Measurements from ENCODE around the gene SSH2. TPM values are rescaled to one million over a fixed set of nuclear protein-coding genes. Genes with fewer than 3 reads are reported as not detected.

SSH2 gene
- polyA plus RNA-seq, 1 experiment: 24.1 TPM

GRCh38 chr17:29591146-29591736, 338.8 kb downstream of the SSH2 start:
- ChIA-PET CTCF (interaction anchor here (0.6 to 2.4 kb wide), 22 partner anchors 9 to 524 kb away, joined by 3 to 23 read pairs (median 4); partner anchors contain the start of gene TP53I13), POLR2A (interaction anchor here (0.8 kb wide), 1 partner anchor 300 kb away, joined by 5 read pairs; no protein-coding TSS in a partner anchor)
- Histone ChIP-seq H3K9me3 (ENCODE audit: control insufficient read depth, insufficient read depth, low read length) (no peaks in the 10 kb centered on the region; the same call in 1 of the 2 replicates), H3K27me3 (ENCODE audit: control insufficient read depth, insufficient read depth, low read length) (no peaks in the 10 kb centered on the region), H3K27ac (ENCODE audit: low read depth, low read length) (peak overlapping the region; percentile 65), H3K4me3 (ENCODE audit: low read depth, low read length) (peak overlapping the region; percentile 61)
- TF ChIP-seq CTCF (IDR thresholded peaks at IDR 0.05; ENCODE audit: low read depth, low read length): no peak
- DNase-seq (ENCODE audit: low read depth, low spot score): no peak

- H3K4me3 ChIP-seq (ENCODE audit: low read depth, low read length): peak overlapping the region; percentile 61
- no peaks in the 10 kb centered on the region for H3K27me3 ChIP-seq (ENCODE audit: control insufficient read depth, insufficient read depth, low read length)
- ChIA-PET CTCF (interaction anchor here (0.6 to 2.4 kb wide), 16 partner anchors 10 to 524 kb away, joined by 3 to 23 read pairs (median 4); partner anchors contain the start of gene TP53I13), POLR2A (interaction anchor here (0.5 to 0.8 kb wide), 2 partner anchors 301 to 318 kb away, joined by 3 to 5 read pairs; no protein-coding TSS in a partner anchor)
- no peak for DNase-seq (ENCODE audit: low read depth, low spot score)
- H3K27ac ChIP-seq (ENCODE audit: low read depth, low read length): peak overlapping the region; percentile 65
- no peaks in the 10 kb centered on the region; the same call in 1 of the 2 replicates for H3K9me3 ChIP-seq (ENCODE audit: control insufficient read depth, insufficient read depth, low read length)
- no peak for TF ChIP-seq CTCF (IDR thresholded peaks at IDR 0.05; ENCODE audit: low read depth, low read length)
Observed at GRCh38 chr17:29590411-29591145, 339.4 kb downstream of the SSH2 start.

- Histone ChIP-seq H3K4me3 (ENCODE audit: low read depth, low read length) (peak within 1 kb of the TSS; percentile 83), H3K27me3 (ENCODE audit: control insufficient read depth, insufficient read depth, low read length) (no peaks in the 10 kb centered on the region), H3K27ac (ENCODE audit: low read depth, low read length) (peak within 1 kb of the TSS; percentile 57), H3K9me3 (ENCODE audit: control insufficient read depth, insufficient read depth, low read length) (no peaks in the 10 kb centered on the region; the same call in 1 of the 2 replicates)
- no peak for TF ChIP-seq CTCF (IDR thresholded peaks at IDR 0.05; ENCODE audit: low read depth, low read length)
- ChIA-PET CTCF (interaction anchor here (0.6 to 1.0 kb wide), 3 partner anchors 17 to 219 kb away, joined by 3 to 5 read pairs (median 3); no protein-coding TSS in a partner anchor), POLR2A (interaction anchor here (1.0 kb wide), 1 partner anchor 13 kb away, joined by 3 read pairs; no protein-coding TSS in a partner anchor)
- no peak for DNase-seq (ENCODE audit: low read depth, low spot score)
Observed at GRCh38 chr17:29589524-29590410, 340.3 kb downstream of the SSH2 start, which contains the start of gene GIT1. TSS of gene GIT1 (minus strand) at chr17:29589648. CDS start at chr17:29589378, 270 bp downstream.

- ChIA-PET CTCF (interaction anchor here (1.2 to 1.6 kb wide), 3 partner anchors 16 to 29 kb away, joined by 5 to 8 read pairs (median 7); partner anchors contain the start of gene TP53I13), POLR2A (interaction anchor here (1.0 kb wide), 1 partner anchor 12 kb away, joined by 3 read pairs; no protein-coding TSS in a partner anchor)
- no peak for DNase-seq (ENCODE audit: low read depth, low spot score)
- TF ChIP-seq CTCF (IDR thresholded peaks at IDR 0.05; ENCODE audit: low read depth, low read length): no peak
- no peak overlapping the region for H3K27ac ChIP-seq (ENCODE audit: low read depth, low read length)
- peak overlapping the region; percentile 83 for H3K4me3 ChIP-seq (ENCODE audit: low read depth, low read length)
- H3K27me3 ChIP-seq (ENCODE audit: control insufficient read depth, insufficient read depth, low read length): no peaks in the 10 kb centered on the region
- no peaks in the 10 kb centered on the region; the same call in 1 of the 2 replicates for H3K9me3 ChIP-seq (ENCODE audit: control insufficient read depth, insufficient read depth, low read length)
Observed at GRCh38 chr17:29588562-29589411, 341.2 kb downstream of the SSH2 start.

All from AG04450 (cell line).